LHCN-M2 (cell line): Measurements from ENCODE around the gene KMT2A. TPM values are rescaled to one million over a fixed set of nuclear protein-coding genes. Genes with fewer than 3 reads are reported as not detected.

Experiments
- total RNA-seq: library from RNA; depleted of rRNA; stranded (reverse); fragments of >200 nt; gene quantifications from 2 replicates; pipeline ENCODE4 v1.2.3, GENCODE V29; 2014; rRNA removed

The KMT2A gene
- total RNA-seq, 1 experiment from 2014 or later = 28.1 TPM

Other genes with a start within 250 kb of the KMT2A start
- gene JAML, start 211.5 kb upstream of the KMT2A start, total RNA-seq = not detected in 2 replicates
- 0.06 TPM in 1 of 2 replicates, not detected in the other for gene MPZL3, start 184.1 kb upstream of the KMT2A start, total RNA-seq
- gene MPZL2, start 172.2 kb upstream of the KMT2A start, total RNA-seq = not detected in 2 replicates
- not detected in 2 replicates for gene CD3E, start 131.8 kb upstream of the KMT2A start, total RNA-seq
- not detected in 2 replicates for gene CD3D, start 93.8 kb upstream of the KMT2A start, total RNA-seq
- not detected in 2 replicates for gene CD3G, start 92.1 kb upstream of the KMT2A start, total RNA-seq
- gene UBE4A, start 76.9 kb upstream of the KMT2A start, total RNA-seq = 41.7 and 48.5 TPM in 2 replicates
- gene ATP5MG, start 34.9 kb upstream of the KMT2A start, total RNA-seq = 31.6 and 42.5 TPM in 2 replicates
- 0.32 and 0.86 TPM in 2 replicates for gene TTC36, start 91.0 kb downstream of the KMT2A start, total RNA-seq
- 4.6 and 14.1 TPM in 2 replicates for gene TMEM25, start 94.7 kb downstream of the KMT2A start, total RNA-seq
- 47.0 and 75.3 TPM in 2 replicates for gene IFT46, start 129.4 kb downstream of the KMT2A start, total RNA-seq
- gene ARCN1, start 135.9 kb downstream of the KMT2A start, total RNA-seq = 149 and 156 TPM in 2 replicates
- gene PHLDB1, start 171.1 kb downstream of the KMT2A start, total RNA-seq = 79.0 and 88.7 TPM in 2 replicates
- gene TREH, start 243.2 kb downstream of the KMT2A start, total RNA-seq = not detected in 2 replicates